GM21723 (cell line): Measurements from ENCODE around the gene PRXL2A.

Experiments
- ATAC-seq: cut with Tn5 transposase; IDR thresholded peaks from one replicate; pipeline ENCODE4 v1.9.1; 2021; ENCODE audit warnings: mild to moderate bottlenecking, moderate library complexity; ENCODE audit not compliant: unreplicated experiment

The PRXL2A gene

GRCh38 chr10:80460399-80461207 is 52.3 kb downstream of the PRXL2A start:
- no peak for ATAC-seq

- no peak for ATAC-seq
These were observed 53.1 kb downstream of the PRXL2A start for GRCh38 chr10:80461208-80462183.

- no peak for ATAC-seq
These were observed 54.1 kb downstream of the PRXL2A start for GRCh38 chr10:80462299-80462980.

DNA sequence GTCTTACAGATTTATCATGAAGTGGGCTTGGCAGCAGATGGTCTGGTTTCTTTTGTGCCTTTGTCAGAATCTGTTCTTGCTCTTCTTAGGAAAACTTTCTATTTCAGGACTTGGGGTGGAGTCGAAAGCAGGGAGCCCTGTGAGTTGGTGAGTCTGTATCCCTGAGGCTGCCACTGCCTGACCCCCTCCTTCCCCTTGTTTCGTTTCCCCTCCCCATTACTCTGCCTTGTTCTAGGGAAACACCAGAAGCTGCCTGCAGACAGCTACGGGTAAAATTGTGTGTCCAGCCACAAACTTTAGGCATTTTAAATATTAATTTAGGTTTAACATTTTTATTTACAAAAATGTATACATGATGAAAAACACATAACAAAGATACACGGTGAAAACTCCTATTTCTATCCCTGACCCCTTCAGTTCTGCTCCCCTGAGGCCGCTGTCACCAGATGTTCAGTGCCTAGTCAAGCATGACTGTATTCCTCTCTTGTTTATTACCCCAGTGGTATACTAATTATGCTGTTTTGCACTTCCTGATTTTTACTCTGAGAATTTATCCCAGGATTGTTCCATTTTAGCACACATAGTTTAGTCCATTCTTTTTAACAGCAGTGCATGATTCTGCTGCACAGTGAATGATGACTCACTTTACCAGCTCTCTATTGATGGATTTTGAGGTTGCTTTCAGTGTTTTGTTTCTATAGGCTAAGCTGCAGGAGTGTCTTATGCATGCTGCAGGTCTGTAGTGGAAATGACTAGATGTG is 54.8 kb downstream of the PRXL2A start:
- peak; percentile 25 for ATAC-seq

GRCh38 chr10:80463868-80464267 is 55.5 kb downstream of the PRXL2A start:
- ATAC-seq = no peak

- ATAC-seq = no peak
These were observed 56.5 kb downstream of the PRXL2A start for GRCh38 chr10:80464557-80465450.

- no peak for ATAC-seq
These were observed 57.1 kb downstream of the PRXL2A start for GRCh38 chr10:80465451-80465835.

DNA sequence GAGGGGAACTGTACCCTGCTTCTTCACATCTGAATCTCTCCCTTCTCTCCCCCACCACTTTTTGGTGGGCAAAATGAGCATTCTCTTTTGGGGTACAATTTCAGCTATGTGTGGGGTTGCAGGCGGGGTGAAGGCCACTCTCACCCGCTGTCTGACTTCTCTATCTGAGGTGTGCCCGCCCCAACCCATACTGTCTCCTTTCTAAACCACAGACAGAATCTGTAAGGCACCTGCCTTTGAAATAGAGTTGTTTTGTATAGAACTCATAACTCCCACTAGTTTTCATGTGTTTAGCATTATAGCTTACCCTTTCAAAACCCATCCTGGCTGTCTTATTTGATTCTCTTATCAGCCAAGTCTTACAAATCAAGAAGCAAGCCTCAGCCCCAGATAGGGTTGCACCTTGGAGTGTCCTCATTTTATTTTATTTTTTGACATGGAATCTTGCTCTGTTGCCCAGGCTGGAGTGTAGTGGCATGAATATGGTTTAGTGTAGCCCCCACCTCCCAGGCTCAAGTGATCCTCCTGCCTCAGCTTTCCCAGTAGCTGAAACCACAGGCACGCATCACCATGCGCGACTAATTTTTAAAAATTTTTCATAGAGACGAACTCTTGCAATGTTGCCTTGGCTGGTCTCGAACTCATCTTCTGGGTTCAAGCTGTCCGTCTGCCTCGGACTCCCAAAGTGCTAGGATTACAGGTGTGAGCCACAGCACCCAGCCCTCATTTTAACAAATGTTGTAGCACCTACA is 57.7 kb downstream of the PRXL2A start:
- no peak for ATAC-seq

DNA sequence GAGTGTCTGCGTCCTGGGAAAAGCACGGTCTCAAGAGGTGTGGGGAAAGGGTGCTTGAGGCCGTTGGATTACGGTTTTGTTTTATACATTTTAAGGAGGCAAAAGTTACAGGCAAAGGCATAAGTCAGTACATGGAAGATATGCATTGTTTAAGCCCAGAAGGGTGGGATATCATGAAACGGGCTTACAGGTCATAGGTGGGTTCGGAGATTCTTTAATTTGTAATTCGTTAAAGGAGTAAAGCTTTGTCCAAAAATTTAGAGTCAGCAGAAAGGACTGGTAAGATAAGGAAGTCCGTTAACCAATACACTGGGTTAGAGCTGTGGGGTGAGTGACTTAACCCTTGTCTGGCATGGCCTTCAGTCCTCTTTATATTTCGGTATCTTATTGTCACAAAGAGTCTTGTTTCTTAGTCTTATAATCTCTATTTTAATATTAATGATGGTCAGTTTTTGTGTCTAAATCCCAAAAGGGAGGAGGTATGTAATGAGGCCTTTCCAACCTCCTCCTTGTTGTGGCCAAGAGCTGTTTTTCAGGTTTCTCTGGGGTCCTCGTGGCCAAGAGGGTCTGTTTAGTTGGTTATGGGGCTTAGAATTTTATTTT is 58.5 kb downstream of the PRXL2A start:
- no peak for ATAC-seq

DNA sequence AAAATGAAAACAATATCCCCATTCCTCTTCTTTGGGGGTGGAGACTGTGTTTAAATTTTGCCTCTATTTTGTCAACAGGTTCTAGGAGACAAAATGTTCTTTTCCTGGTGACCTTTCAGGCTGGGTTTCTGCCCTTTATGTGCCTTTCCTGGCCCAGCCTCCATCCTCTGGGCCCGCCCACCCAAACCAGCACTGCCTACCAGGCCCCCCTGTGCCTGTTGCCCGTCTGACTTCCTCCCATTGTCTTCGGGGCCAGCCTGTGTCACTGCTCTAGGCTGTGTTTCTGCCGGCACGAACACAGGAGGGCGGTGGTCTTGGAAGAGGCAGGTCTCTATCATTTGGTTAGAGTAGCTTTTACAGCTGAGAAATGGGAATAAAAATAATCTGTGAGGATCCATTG is 59.7 kb downstream of the PRXL2A start:
- no peak for ATAC-seq

DNA sequence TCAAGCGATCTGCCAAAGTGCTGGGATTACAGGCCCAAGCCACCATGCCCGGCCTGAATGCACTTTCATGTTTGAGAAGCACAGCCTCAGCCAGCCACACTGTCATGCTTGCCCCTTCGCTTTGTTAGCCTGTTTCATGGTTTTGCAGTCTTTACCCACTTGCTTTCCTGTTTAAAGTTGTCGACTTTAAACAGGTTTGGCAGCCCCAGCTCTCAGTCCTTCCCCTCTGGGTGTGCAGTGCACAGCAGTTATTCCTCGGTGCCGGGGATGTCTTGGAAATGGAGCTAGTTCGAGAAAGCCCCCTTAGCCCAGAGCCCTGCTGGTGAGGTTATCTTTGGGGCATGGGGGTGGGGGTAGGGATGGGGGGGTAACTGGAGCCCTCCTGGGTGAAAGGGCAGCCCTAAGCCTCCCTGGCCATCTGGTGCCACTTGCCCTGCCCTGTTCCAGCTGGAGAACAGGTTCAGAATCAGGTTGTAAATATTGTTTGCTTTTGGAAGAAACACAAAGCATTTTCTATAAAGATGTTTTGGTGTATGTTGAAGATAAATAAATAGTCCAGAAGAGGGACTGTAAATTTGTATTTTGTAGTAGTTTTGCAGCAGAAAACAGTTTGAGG is 60.6 kb downstream of the PRXL2A start:
- no peak for ATAC-seq

- ATAC-seq = no peak
These were observed 61.9 kb downstream of the PRXL2A start for GRCh38 chr10:80470266-80470665.

GRCh38 chr10:80471001-80471400 is 62.6 kb downstream of the PRXL2A start:
- no peak for ATAC-seq

- peak; percentile 60 for ATAC-seq
These were observed 63.4 kb downstream of the PRXL2A start for GRCh38 chr10:80471715-80472233.

DNA sequence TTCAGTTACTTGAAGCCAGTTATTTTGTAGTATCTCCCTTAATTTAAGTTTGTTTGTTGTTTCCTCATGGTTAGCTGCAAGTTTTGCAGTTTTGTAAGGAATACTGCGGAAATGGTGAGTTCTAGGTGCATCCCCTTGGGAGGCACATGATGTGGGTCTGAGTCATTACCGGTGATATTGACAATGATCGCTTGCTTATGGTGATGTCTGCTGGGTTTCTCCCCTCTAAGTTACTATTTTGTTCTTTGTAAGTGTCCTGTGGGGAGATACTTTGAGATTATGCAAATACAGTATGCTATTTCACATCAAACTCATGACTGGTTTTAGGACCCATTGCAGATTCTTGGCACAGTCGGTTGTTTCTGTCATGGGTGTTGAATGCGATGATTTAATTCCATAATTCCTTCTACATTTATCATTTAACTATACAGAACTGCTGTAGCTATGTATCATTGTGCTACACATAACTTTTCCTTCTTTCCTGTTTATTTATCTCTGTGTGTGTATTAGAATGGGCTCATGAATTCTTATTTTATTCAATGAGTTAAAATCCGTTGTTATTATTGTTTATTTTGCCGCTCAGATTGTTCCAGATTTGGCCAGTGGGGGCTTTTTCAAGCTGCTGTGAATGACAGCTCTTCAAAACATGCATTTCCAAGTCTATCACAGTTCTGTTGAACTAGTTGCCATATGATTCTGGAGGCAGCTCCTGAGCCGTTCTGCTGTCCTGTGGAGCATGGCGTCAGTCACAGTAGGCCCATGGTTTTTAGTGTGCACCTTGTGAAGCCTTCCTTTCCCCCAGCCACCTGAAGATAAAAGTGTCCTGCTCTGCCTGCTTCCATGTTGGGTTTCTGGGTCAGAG is 64.1 kb downstream of the PRXL2A start:
- peak; percentile 86 for ATAC-seq

DNA sequence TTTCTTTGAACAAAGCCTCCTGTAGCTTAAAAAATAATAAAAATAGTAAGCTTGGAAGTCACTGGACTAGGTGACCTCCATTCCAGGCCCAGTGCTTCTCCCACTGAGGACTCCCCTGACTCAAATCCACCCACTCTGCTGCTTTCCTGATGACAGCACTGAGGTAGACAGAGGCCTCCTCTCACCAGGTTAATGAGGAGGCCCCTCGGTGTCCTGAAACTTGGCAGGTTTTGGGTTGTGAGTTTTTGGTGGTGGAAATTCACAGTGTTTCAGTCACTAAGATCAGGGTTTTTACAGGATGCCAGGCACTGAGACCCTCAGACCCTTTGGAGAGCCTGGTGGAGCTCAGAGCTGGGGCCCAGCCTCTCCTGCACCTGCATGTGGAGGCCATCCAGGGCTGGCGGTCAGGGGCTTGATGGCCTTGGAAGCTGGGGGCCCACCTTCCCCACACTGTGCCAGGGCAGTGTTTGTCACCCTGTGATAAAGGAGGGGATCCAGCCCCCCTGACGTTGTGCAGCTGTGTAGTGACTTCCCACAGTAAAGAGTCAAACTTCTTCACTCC is 64.8 kb downstream of the PRXL2A start:
- no peak for ATAC-seq
